Stromal cell of bone marrow (primary cell): ENCODE results near the gene DDX49.
"Not testable (repeated sequence)": the region's sequence is repeated elsewhere in the genome, so short reads cannot be mapped to it uniquely, and the experiment has no call there.

Source experiments
- DNase-seq: peaks from one replicate; pipeline ENCODE4 v3.0.0-alpha.2; 2012; ENCODE audit warnings: low read depth

DDX49 gene

GRCh38 chr19:18895824-18896341, 23.6 kb upstream of the DDX49 start, which contains the start of gene CERS1:
TSS of gene CERS1 (minus strand) at chr19:18896158. CDS start at chr19:18896072, 86 bp downstream.
- no peak for DNase-seq

DNA sequence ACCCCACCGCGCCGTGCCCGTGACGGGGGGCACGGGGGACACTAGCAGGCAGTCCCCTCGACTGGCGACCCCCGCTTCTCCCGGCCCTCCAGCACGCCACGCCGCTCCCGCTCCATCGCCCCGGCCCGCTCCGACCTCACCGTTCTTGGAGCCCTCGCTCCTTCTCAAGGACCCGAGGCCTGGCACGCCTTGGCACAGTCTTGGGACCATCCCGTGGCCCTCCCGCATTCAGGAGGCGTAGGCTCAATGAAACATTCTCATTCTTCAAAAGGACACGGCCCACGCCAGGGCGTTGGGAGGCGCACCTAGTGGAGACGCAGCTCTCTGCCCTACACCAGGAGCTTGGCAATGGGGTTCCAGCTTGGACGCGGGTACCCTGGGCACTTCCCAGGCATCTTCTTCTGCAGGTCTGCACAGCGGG, 23.1 kb upstream of the DDX49 start:
- DNase-seq, result no peak

DNA sequence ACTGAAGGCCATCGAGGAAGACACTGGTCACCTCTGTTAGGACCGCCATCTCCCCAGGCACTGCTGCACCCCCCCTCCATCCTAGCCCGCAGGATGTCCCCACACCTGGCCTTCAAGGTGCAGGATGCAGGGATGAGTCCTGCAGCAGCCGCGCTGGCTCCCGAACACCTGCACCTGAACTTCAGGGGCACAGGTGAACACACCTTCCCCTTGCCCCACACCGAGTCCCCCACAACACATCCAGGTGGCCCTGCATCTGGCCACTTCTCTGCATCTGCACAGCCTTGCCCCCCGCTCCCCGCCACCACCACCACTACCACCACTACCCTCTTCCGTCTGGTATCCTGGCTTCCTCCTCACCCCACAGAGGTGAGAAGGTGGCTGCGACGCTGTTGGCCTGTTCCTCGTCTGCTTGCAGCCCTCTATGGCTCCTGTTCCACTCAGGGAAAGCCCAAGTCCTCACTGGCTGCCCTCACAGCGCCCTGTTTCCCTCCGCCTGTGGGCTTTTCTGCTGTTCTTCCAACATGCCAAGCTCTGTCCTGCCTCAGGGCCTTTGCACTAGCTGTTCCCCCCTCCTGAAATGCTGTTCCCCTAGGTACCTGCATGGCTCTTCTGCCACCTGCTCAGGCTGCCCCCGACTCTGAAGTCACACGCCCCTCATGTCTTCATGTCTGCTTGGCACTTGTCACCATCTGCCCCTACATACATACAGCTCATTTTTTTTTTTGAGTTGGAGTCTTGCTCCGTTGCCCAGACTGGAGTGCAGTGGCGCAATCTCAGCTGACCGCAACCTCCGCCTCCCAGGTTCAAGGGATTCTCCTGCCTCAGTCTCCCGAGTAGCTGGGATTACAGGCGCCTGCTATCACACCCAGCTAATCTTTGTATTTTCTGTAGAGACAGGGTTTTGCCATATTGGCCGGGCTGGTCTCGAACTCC, 22.2 kb upstream of the DDX49 start:
- no peak for DNase-seq

- no peak for DNase-seq
Measured at GRCh38 chr19:18898081-18898606, 21.4 kb upstream of the DDX49 start.

- DNase-seq, result no peak
Measured at GRCh38 chr19:18898607-18899408, 20.7 kb upstream of the DDX49 start.

GRCh38 chr19:18899624-18900560, 19.6 kb upstream of the DDX49 start:
- DNase-seq, result no peak

DNA sequence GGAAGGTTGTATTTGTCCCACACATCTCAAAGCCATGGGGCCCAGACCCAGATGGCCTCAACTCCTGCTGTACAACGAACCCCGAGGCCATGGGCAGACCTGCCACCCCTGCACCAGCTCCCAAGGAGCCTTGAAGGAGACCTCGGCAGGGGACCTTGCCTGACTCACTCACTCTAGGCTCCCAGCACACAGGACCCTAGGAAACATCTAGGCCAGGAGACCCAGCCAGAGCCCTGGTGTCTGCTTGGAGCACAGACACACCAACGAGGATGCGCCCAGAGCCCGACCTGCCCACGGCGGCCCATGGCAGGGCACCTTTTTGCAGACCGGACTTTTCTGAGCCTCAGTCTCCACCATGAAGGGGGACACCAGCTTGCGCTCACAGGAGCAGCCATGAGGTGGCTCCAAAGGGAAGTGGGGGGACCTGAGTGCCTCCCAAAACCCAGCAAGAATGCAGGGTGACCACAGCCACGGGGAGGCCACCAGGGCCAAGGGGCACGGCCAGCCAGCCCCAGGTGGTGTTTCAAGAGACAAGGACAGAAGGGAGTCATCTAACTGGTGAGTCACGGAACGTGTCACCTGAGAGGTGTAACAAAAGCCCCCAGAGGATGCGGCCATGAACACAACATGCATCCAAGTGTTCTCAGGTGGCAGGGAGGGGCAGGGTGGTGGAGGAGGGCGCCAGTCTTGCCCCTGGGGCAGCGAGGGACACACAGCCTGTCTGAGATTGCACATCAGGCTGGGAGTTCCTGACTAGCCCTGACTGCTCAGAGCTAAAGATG, 18.6 kb upstream of the DDX49 start:
- no peak for DNase-seq

GRCh38 chr19:18901491-18901890, 18.0 kb upstream of the DDX49 start:
- DNase-seq, result no peak

DNA sequence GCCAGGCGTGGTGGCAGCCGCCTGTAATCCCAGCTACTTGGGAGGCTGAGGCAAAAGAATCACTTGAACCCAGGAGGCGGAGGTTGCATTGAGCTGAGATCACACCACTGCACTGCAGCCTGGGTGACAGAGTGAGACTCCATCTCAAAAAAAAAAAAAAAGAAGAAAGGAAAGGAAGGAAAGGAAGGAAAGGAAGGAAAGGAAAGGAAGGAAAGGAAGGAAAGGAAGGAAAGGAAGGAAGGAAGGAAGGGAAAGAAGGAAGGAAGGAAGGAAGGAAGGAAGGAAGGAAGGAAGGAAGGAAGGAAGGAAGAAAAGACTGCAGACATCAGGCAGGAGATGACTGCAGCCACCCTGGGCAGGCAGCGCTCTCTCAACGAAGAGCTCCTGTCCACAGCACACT, 17.0 kb upstream of the DDX49 start:
- DNase-seq, result not testable (repeated sequence)

DNA sequence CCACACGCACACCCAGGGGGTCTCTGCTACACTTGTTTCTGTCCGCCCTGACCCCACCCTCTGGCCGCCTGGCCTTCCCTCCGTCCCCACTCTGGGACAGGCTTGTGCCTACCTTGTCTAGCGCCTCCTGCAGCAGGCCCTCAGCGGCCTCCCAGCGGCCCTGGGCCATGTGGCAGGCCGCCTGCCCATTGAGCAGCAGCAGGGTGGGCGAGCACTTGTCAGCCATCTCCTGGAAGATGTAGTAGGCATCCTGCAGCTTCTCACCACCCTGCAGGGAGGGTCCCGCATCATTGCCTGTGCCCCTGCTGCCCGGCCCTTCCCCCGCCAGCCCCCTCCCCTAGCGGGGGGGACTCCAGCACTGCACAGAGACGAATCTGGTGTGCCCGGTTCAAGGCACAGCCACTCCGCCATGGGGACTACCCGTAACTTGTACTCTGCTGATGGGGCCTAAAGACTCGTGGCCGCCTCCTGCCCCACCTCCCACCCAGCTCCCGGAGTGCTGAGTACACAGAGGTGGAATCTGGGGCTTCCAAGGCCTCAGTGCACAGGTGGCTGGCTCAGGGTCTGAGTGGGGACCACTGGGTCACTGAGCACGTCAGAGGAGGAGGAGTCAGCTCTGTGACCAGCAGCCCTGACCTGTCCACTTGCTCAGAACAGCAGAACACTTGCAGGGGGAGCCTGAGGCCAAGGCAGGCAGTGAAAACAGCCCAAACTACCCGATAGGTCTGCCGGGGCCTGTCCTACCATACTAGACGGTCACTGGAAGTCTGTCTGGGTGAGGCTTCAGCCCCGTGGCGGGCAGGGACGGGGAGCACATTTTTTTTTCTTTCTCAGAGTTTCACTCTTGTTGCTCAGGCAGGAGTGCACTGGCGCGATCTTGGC, 16.1 kb upstream of the DDX49 start:
- DNase-seq, result no peak

DNA sequence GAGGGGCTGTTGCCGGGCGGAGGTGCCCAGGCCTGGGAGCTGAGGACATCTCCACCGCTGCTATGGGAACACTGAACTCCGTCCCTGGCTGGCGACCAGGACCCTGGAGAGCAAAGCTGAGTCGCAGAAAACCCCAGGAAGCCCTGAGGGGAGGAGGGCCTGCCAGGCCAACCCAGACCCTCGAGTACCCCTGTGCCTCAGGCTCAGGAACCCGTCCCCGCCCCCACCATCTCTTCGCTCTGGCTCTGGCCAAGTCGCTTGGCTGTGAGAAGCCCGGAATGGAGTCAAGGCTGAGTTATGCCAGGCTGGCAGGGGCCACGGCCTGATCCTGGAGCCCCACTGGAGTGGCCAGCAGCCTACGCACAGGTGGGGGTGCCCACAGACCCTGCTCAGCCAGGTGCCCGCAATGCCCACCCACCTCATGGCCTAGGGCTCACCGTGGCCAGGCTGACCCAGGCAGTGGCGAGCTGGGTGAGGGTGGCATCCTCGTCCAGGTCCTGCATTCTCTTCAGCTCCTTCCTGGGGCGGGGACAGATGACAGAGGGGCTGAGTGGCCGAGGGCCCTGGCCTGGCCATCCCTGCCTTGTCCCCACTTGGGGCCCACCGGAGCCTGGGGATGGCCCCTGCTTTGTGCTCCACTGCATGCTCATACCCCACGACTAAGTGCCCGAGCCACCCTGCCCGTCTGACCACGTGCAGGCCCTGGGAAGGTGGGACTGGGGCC, 15.0 kb upstream of the DDX49 start:
- no peak for DNase-seq

- DNase-seq, result no peak
Measured at GRCh38 chr19:18905058-18905456, 14.5 kb upstream of the DDX49 start.

DNA sequence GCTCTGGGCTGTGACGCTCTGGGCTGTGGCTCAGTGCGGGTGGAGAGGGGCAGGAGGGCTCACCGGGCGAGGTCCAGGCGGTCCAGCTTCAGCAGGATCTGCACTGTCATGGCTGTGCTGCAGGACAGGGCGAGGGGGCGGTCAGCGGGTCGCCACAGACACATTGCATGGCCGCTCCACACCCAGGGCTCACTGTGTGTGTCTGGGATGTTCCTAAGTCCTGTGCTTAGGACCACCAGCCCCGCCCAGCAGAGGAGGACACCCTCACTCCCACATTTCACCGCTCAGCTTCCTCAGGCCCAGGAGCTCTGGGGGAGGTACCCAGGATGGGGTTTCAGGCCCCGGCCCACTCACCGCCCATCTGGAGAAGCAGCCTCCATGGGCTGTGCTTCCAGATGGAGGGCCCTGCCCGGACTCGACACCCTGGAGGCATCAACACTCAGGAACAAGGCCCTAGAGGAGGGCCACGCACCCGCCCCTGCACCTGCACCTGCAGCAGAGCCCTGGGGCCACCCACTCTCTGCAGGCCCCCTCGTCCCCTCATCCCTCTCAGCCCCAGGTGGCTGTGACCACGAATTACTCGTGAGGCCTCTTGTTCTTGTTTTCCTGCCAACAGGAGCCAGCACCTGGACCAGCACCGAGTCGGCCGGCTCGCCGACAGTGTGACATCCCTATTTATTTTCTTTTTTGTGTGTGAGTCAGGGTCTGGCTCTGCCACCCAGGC, 13.8 kb upstream of the DDX49 start:
- DNase-seq, result no peak

DNA sequence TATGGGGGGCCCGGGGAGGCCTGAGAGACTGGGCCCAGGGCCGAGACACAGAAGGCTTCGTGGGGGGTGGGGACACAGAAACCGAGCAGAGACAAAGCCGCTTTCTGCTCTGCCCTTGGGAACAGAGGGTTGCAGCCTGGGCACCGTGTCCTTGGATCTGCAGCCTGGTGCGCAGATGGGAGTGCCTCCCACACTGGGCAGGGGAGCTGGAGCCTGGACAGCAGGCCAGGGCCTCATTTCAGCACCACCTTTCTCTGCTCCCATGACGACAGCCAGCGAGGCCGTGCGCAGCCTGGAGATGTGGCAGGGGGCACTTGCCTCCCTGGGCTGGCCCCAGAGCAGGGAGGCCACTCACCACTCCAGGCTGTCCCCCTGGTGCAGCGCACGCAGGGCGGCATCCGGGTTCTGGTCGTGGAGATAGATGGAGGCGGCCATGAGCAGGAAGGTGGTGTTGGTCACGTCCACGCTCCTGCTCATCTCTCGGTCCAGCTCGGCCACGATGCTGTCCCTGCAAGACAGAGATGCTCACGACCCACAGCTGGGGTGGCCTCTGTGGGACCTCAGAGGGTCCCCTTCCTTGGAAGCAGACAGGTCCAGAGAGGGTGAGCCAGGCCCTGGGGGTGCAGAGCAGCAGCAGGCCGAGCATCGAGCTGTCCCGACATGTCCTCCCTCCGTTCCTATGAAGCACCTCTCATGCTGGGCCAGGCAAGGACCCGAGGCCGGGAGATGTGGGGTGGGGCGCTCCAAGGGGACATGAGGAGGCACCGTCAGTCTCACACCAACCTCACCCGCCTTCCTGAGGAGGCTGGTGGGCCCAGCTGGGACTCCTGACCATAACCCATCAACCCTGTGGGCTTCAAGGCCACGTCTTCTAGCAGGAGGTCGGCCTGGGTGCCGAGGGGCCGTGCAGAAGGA, 12.7 kb upstream of the DDX49 start:
- no peak for DNase-seq

- DNase-seq, result no peak
Measured at GRCh38 chr19:18908917-18909619, 10.4 kb upstream of the DDX49 start.

DNA sequence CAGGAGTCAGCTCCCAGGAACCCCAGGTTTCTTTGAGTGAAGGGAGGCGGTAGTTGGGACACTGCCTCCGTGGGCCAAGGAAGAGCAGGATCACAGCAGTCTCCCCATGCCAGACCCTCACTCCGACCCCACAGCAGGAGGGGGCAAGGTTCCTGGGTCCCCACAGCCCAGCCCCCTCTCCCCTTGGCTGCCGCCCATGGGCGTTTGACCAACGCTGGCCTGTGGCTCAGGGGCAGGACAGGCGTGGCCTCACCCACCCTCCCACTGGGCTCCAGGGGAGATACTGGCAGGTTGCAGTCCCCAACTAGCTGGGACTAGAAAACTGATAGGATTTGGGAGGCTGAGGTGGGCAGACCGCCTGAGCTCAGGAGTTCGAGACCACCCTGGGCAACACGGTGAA, 9.5 kb upstream of the DDX49 start:
- DNase-seq, result no peak
